ENCODE measurements around the gene GRHL1. TPM values are rescaled to one million over a fixed set of nuclear protein-coding genes. Genes with fewer than 3 reads are reported as not detected.

Gene GRHL1
- total RNA-seq, 1 experiment from 2014 or later = 0.96 TPM

DNA sequence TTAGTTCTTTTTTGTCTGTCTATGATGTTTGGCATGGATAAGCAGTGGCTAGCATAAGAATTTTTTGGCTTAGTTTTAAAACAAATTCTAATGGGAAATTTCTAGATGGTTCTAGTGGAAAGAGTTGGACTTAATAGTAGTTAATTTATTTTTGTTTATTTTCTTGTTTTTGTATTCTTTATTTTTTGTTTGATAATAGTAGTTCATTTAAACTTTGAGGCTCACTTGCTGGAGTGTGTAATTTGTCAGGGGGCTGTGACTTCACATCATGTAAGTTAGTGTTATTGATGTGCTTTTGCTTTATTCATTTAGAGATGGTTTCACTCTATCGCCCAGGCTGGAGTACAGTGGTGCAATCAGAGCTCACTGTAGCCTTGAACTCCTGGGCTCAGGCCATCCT, 48.2 kb downstream of the GRHL1 start:
- no peaks in the 10 kb centered on the region for H3K4me1 Mint-ChIP-seq (ENCODE audit: insufficient read depth, unreplicated experiment)
- POLR2A ChIA-PET = no interaction called here
- H3K36me3 Mint-ChIP-seq (ENCODE audit: insufficient read depth, unreplicated experiment) = no peaks in the 10 kb centered on the region
- H3K27ac Mint-ChIP-seq (ENCODE audit: low read depth, unreplicated experiment) = no peak overlapping the region
- no TSS peak for BruUV-seq (replicated peaks)
- TF ChIP-seq, protein P1, sequence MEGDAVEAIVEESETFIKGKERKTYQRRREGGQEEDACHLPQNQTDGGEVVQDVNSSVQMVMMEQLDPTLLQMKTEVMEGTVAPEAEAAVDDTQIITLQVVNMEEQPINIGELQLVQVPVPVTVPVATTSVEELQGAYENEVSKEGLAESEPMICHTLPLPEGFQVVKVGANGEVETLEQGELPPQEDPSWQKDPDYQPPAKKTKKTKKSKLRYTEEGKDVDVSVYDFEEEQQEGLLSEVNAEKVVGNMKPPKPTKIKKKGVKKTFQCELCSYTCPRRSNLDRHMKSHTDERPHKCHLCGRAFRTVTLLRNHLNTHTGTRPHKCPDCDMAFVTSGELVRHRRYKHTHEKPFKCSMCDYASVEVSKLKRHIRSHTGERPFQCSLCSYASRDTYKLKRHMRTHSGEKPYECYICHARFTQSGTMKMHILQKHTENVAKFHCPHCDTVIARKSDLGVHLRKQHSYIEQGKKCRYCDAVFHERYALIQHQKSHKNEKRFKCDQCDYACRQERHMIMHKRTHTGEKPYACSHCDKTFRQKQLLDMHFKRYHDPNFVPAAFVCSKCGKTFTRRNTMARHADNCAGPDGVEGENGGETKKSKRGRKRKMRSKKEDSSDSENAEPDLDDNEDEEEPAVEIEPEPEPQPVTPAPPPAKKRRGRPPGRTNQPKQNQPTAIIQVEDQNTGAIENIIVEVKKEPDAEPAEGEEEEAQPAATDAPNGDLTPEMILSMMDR (IDR thresholded peaks at IDR 0.05; ENCODE audit: unreplicated experiment) = no peak
- DNase-seq (ENCODE audit: unreplicated experiment) = no peak
- CTCF ChIA-PET = interaction anchor here (1.1 kb wide), 1 partner anchor 15 kb away, joined by 3 read pairs; no protein-coding TSS in a partner anchor
- no peak overlapping the region for H3K4me3 Mint-ChIP-seq (ENCODE audit: unreplicated experiment)
- intact Hi-C loops (cut with micrococcal nuclease) = no loop called here
- no peaks in the 10 kb centered on the region for H3K27me3 Mint-ChIP-seq (ENCODE audit: insufficient read depth, unreplicated experiment)
- no peaks in the 10 kb centered on the region for H3K9me3 Mint-ChIP-seq (ENCODE audit: unreplicated experiment)

DNA sequence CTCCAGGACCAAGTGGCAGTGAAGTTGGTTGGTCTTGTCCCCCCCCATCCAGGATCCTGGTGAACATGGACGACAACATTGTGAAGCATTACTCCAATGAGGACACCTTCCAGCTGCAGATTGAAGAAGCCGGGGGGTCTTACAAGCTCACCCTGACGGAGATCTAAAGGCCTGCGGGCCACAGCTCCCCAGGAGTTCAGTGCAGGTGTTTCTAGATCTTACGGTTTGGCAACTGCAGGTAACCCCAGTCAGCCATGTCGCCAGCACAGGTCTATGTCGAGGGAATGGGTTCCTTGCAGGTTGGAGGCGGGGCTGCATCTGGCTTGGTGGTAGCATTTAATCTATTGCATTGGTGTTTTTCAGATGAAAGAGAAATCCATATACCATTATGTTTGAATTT, 49.0 kb downstream of the GRHL1 start:
- intact Hi-C loops (cut with micrococcal nuclease) = no loop called here
- TF ChIP-seq, protein P1 (IDR thresholded peaks at IDR 0.05; ENCODE audit: unreplicated experiment) = no peak
- Mint-ChIP-seq H3K4me3 (ENCODE audit: unreplicated experiment) (no peak overlapping the region), H3K27me3 (ENCODE audit: insufficient read depth, unreplicated experiment) (no peaks in the 10 kb centered on the region), H3K4me1 (ENCODE audit: insufficient read depth, unreplicated experiment) (no peaks in the 10 kb centered on the region), H3K36me3 (ENCODE audit: insufficient read depth, unreplicated experiment) (no peaks in the 10 kb centered on the region), H3K27ac (ENCODE audit: low read depth, unreplicated experiment) (no peak overlapping the region), H3K9me3 (ENCODE audit: unreplicated experiment) (no peaks in the 10 kb centered on the region)
- POLR2A ChIA-PET = interaction anchor here (0.6 kb wide), 1 partner anchor 18 kb away, joined by 3 read pairs; no protein-coding TSS in a partner anchor
- no peak for DNase-seq (ENCODE audit: unreplicated experiment)
- CTCF ChIA-PET = interaction anchor here (0.6 to 1.8 kb wide), 3 partner anchors 16 to 64 kb away, joined by 5 to 9 read pairs (median 6); no protein-coding TSS in a partner anchor
- BruUV-seq (replicated peaks) = no TSS peak

DNA sequence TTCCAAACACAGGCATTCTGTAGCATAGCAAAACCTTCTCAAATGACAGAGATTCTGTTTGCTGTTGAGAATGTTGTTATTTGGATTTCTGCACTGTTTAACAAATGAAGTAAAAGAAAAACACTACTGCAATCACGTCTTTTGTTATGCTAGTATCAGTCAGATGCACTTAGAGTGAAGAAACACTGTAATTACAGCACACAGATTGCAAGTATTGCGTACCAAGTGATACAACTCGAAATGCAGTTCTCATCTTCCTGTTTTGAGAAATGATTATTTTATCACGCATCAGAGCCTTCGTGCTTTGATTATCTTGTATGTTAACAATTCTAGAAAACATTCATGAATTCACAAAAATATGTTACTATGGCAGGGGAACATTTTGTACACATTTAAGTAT, 50.1 kb downstream of the GRHL1 start:
- TF ChIP-seq, protein P1 (IDR thresholded peaks at IDR 0.05; ENCODE audit: unreplicated experiment) = no peak
- CTCF ChIA-PET = interaction anchor here (1.3 to 1.8 kb wide), 2 partner anchors 17 to 30 kb away, joined by 6 to 9 read pairs; no protein-coding TSS in a partner anchor
- no peak for DNase-seq (ENCODE audit: unreplicated experiment)
- no TSS peak for BruUV-seq (replicated peaks)
- H3K27me3 Mint-ChIP-seq (ENCODE audit: insufficient read depth, unreplicated experiment) = no peaks in the 10 kb centered on the region
- POLR2A ChIA-PET = no interaction called here
- no peak overlapping the region for H3K27ac Mint-ChIP-seq (ENCODE audit: low read depth, unreplicated experiment)
- intact Hi-C loops (cut with micrococcal nuclease) = no loop called here
- H3K36me3 Mint-ChIP-seq (ENCODE audit: insufficient read depth, unreplicated experiment) = no peaks in the 10 kb centered on the region
- H3K4me1 Mint-ChIP-seq (ENCODE audit: insufficient read depth, unreplicated experiment) = no peaks in the 10 kb centered on the region
- no peaks in the 10 kb centered on the region for H3K9me3 Mint-ChIP-seq (ENCODE audit: unreplicated experiment)
- no peak overlapping the region for H3K4me3 Mint-ChIP-seq (ENCODE audit: unreplicated experiment)

- H3K9me3 Mint-ChIP-seq (ENCODE audit: unreplicated experiment) = no peaks in the 10 kb centered on the region
- intact Hi-C loops (cut with micrococcal nuclease) = no loop called here
Observed at GRCh38 chr2:10002109-10002508, 50.6 kb downstream of the GRHL1 start.

More at GRCh38 chr2:10002109-10002508, 50.6 kb downstream of the GRHL1 start:
- Mint-ChIP-seq H3K27me3 (ENCODE audit: insufficient read depth, unreplicated experiment) (no peaks in the 10 kb centered on the region), H3K36me3 (ENCODE audit: insufficient read depth, unreplicated experiment) (no peaks in the 10 kb centered on the region), H3K4me1 (ENCODE audit: insufficient read depth, unreplicated experiment) (no peaks in the 10 kb centered on the region), H3K4me3 (ENCODE audit: unreplicated experiment) (no peak overlapping the region), H3K27ac (ENCODE audit: low read depth, unreplicated experiment) (no peak overlapping the region)
- TF ChIP-seq, protein P1 (IDR thresholded peaks at IDR 0.05; ENCODE audit: unreplicated experiment) = no peak
- ChIA-PET CTCF (interaction anchor here (0.9 kb wide), 1 partner anchor 92 kb away, joined by 3 read pairs; no protein-coding TSS in a partner anchor), POLR2A (no interaction called here)
- no TSS peak for BruUV-seq (replicated peaks)
- DNase-seq (ENCODE audit: unreplicated experiment) = no peak
